GM18499 (cell line): ENCODE data around the gene FBXO21.
"Not testable (repeated sequence)": the region's sequence is repeated elsewhere in the genome, so short reads cannot be mapped to it uniquely, and the experiment has no call there.

Source experiments
- ATAC-seq: cut with Tn5 transposase; IDR thresholded peaks from one replicate; pipeline ENCODE4 v1.9.1; 2021; ENCODE audit warnings: moderate number of reproducible peaks; ENCODE audit not compliant: insufficient read depth, unreplicated experiment

FBXO21 gene

DNA sequence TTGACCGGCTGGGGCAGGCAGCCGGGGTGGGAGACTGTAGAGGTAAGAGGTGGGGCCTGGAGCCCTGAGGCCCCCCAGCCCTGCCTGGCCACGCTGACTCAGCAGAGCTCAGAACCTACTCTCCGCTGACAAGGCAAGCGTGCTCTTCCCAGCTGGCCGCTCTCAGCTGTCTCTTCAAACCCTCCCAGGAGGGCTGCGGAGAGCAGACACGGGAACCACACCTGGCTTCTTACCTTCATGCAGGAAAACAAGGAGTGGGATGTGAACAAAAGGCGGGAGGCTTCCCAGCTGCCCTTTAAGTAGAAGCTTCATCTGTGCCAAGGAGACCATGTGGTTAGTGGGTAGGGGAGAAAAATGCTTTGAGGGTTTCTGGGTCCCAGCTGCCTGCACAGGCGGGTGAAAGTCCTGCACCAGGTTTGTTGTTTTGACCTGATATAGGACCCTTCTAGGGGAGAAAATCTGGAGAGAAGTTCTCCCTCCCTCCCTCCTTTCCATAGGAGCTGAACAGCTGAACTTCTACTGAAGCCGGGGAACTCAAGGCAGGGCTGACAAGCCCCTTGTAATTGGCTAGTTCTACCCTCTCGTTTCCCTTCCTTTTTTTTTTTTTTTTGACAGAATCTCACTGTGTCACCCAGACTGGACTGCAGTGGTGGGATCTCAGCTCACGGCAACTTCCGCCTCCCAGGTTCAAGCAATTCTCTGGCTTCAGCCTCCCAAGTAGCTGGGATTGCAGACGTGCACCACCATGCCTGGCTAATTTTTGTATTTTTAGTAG, 78.3 kb downstream of the FBXO21 start:
- ATAC-seq: no peak

DNA sequence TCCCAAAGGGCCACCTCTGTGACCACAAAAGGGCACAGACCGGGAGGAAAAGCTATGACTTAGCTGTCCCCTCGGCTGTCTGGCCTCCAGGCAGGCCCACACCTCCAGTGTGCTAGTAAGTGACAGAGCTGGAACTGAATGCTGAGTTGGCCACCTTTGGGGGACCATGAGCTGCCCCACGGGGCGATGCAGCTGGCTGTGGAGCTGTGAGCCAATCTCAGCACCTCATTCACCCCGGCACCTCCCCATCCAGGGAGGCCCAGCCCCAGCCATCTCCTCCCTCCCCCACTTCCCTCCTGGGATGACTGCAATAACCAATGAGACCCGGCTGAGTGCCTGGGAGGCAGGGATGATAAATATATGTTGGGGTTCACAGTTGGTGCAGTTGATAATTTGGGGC, 78.9 kb downstream of the FBXO21 start:
- no peak for ATAC-seq

DNA sequence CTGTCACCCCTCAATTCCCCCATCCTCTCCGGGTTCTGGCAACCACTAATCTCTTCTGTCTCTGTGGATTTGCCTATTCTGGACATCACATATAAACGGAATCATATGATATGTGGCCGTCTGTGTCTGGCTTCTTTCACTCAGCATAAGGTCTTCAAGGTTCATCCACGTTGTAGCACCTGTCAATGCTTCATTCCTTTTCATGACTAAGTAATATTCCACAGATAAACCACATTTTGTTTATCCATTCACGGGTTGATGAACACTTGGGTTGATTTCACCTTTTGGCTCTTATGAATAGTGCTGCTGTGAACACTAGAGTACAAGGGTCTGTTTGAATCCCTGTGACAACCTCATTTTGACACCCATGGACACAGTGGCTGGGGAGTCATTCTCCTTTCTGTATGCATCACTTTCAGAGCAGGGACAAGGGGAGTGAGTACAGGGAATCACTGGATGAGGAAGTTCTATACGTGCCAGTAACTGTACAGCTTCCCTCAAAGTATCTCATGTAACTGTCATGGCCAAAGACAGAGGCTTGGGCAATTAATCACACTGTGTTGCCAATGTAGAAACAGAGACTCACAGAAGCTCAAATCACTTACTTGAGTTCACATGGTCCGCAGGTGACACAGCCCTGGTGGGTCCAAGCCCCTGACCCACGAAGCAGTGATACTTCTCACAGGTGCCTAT, 80.2 kb downstream of the FBXO21 start:
- no peak for ATAC-seq

DNA sequence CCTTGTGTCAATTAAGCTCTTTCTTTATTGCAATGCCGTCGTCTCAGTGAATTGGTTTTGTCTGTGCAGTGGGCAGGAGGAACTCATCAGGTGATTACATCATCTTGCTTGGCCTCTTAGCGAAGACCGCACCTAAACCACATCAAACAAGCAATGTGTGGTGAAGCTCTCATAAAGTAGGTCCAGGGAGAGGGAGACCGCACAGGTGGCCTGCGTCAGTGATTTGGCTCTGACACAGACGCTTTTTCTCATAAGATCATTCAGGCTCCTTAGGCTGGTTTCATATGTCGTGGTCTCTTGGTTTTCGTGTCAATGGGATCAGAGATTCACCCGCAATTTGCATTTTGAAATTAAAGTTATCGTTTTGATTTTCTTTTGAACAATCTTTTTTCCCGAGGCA, 84.4 kb downstream of the FBXO21 start:
- no peak for ATAC-seq

DNA sequence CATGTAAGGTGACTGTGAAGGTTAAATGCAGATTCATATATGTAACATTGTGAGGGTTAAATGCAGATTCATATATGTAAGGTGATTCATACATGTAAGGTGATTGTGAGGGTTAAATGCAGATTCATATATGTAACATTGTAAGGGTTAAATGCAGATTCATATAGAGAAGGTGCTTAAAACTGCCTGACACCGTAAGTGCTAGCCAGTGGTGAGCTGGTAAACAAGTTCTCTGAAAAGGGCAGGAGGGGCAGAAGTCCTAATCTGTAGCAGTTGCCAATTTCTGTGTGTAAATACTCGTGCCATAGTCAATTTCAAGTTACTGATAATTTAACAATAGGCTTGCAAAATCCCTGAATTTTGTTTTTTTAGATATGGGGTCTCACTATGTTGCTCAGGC, 86.3 kb downstream of the FBXO21 start:
- not testable (repeated sequence) for ATAC-seq

DNA sequence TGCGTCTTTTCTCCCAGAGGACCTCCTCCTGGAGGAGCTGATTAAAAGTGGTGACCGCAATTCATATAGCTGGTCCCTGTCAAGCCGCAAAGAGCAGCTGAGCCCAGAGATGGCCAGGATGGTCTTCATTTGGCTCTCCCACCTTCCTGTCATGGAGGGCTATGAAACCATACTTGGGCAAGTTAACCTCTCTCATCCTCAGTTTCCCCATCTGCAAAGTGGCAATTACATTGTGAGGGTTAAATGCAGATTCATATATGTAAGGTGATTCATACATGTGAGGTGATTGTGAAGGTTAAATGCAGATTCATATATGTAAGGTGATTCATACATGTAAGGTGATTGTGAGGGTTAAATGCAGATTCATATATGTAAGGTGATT, 87.5 kb downstream of the FBXO21 start:
- ATAC-seq: no peak

DNA sequence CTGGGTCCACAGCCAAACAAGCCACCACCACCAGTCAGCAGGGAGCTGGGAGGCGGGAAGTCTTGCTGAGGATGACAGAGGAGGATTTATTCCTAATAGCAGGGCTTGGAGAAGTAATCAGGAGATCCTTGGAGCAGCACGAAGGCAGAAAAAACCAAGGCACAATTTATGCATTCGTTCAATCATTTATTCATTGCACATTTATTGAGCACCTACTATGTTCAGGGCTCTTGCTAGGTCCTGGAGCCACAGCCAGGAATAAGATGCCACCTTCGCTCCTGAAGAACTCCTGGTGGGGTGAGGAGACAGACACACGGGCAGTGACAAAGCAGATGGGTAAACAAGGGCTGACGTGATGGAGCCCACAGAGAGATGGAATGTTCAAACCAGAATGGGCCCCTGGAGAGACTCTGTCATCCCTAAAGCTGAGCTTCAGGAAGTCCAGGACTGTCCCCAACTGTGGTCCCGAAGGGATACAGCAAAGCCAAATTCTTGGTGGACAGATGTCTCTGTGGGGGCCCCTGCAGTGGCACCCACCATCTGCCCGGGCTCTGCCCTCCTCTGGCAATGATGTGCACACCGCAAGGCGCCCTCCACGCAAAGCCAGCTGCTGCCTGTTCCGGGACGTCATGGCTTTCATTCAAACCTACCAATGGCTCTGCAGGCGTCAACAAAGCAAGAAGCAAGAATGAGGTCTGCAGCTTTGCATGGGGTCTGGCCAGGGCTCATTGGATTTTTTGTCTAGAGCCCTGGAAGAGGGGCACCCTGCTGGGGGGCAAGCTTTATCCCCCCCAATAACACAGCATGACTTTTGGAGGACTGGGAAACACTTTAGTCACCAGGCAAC, 88.1 kb downstream of the FBXO21 start:
- no peak for ATAC-seq

DNA sequence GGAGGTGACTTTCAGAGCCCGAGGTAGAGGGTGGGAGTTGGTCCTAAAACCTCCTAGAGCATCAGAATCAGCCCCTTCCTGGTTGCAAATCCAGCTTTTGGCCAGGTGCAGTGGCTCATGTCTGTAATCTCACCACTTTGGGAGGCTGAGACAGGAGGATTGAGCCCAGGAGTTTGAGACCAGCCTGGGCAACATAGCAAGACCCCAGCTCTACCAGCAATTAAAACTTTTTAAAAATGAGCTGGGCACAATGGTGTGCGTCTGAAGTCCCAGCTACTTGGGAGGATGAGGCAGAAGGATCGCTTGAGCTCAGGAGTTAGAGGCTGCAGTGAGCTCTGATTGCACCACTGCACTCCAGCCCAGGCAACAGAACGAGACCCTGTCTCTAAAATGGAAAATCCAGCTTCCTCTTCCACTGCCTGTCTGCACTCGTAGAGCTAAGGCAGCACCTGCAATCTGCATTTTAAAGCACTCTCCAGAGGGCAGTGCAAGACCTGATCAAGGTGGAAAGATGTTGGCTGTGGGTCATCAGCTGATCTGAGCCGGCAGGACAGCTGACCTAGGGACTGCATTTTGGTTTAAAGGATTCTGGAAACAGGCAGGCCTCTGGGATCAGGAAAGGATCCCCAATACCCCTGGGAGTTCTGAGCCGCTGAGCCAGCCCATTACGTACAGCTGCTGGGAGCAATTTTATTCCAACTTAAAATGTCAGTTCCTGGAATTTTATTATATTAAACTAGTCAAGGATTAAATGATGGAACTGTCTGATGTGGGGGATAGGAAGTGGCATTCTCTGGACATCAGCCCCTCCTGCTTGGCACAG, 89.2 kb downstream of the FBXO21 start:
- no peak for ATAC-seq

DNA sequence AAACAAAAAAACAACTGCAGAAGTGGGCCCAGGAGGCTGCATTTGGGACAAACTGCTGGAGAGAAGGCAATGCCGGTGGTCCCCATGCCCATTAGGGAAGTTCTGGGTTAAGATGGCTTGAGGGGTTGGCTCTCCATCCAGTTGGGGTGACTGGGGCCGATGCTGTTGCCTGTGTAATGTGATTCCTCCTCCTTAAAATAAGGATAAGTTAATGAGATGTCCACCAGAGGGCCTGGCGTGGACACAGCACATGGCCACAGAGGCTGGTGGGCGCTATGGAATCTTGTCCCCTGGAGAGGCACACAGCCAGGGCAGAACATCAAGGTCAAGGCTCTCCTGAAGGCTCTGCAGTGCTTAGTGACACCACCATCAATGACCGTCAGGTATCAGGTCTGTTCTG, 90.0 kb downstream of the FBXO21 start:
- ATAC-seq: no peak

DNA sequence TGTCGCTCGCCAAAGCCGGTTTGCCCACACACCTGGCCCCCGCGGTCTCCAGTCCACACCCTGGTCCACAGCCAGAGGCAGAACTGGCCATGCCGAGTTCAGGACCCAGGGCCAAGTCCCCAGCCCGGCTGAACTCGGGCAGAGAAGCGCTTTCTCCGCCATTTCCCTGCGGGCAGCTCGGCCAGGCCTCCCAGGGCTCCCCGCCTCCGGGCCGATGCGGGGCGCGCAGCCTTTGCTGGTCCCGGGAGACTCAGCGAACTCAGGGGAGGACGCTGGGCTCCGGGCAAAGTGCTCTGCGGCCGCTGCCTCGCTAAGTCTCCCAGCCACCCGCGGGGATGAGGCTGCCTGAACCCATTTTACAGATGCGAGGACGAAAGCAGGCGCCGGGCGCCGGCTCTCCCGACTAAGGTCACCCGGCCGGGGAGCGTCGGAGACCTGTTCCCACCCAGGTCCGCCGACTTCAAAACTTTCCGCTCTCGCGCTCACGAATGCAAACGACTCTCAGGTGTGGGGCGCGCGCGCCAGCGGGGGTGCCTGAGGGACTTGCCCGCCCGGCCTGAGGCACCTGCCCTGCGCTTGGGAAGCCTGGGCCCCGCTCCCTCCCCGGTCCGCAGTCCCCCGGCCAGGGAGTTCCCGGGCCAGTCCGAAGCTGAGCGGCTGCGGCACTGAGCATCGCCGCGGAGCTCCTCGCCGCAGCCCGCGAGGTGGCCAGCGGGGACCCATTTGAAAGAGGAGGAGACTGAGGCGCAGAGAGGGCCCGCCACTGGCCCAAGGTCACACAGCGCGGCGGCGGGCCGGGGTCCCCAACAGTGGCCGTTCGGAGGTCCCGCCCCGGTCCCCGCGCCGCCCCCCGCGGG, 91.7 kb downstream of the FBXO21 start:
- ATAC-seq: no peak

DNA sequence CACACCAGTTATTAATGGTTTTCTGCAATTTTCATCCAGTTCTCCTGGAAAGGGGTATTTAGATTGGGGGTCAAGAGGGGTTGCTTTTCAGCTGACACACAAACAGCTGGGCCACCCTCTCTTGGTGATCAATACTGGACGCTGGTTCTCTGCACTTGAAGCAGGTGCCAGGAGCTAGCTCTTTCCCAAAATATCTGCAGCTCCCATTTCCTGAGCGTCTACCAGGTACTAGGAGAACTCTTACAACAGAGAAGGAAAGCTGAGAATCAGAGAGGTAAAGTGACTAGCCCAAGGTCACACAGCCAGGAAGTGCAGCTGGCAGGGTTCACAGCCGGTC, 92.3 kb downstream of the FBXO21 start:
- no peak for ATAC-seq

DNA sequence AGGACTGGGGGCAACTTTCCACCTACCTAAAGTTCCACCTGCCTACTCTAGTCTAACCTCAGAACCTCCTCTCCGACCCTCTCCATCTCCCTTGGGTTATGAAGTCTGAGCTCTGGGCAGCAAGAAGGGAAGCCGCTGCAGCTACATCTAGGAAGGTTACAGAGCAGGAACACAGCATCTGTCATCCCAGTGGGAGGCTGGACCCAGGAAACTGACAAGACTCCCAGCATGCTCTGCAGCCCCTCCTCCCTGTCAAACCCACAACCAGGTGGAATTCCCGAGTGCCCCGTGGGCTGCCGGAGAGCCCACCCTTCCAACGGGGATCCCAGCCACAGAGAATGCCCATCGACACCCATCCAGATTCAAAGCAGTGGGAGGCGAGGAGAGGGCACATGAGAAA, 93.1 kb downstream of the FBXO21 start:
- no peak for ATAC-seq

DNA sequence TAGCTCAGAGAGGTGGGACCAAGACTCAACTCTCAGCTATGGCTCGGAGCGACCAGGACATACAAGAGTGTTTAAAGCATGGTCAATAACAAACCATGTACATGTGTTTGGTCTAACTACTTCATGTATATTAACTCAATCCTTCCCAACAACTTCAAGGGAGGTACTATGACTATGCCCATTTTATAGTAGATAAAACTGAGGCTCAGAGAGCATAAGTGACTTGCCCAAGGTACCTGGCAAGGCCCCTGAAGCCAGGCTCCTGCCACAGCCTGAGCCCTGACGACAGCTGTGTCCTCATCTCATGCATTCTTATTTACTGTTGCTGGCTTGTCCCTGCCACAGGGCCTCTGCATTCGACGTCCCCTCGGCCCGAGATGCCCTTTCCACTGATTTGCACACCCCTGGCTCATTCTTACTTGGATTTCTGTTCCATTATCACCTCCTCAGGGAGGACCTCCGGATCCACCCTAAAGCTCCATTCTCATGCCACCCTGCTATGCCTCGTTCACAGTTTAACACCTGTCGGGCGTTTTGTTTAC, 93.7 kb downstream of the FBXO21 start:
- ATAC-seq: no peak

DNA sequence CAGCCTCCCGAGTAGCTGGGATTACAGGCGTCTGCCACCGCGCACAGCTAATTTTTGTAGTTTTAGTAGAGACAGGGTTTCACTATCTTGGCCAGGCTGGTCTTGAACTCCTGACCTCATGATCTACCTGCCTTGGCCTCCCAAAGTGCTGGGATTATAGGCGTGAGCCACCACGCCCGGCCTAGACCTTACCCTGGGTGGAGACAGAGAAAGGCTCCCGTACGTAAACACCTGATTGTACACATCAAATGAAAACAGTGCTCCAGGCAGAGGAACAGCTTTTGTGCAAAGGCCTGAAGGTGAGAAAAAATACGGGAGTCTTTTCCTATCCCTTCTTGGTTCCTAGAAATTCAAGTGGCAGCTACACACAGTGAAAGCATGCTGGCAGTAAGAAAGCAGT, 95.1 kb downstream of the FBXO21 start:
- ATAC-seq: not testable (repeated sequence)

DNA sequence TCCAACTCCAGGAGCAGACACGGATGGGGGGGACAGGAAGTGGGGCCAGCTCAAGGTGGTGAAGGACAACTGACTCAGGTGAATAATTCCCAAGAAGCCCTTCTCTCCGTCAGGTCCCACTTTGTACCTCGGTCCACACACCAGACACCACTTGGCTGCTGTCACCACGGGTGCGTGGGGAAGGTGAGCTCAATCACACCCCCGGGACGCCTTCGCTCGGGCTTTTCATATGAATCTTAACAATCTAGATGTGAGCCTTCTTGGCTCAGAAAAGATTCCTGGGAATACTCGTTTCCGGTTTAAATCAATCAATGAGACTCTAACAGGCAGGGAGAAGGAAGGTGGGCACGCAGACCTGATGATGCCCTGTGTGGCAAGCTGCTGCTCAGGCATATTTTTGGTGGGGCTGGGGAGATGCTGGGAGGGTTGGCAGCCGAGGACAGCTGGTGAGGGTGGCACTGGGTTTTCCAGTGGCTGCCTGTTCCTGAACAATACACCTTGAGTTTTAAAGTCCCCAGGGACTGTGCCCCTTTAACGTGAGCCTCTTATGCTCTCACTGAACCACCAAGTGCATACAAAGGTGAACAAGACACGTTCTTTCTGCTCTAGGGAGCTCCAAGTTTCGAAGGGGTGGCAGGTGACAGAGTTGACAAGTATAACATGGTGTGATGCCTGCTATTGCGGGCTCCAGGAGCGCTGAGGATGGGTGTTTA, 96.2 kb downstream of the FBXO21 start:
- no peak for ATAC-seq

DNA sequence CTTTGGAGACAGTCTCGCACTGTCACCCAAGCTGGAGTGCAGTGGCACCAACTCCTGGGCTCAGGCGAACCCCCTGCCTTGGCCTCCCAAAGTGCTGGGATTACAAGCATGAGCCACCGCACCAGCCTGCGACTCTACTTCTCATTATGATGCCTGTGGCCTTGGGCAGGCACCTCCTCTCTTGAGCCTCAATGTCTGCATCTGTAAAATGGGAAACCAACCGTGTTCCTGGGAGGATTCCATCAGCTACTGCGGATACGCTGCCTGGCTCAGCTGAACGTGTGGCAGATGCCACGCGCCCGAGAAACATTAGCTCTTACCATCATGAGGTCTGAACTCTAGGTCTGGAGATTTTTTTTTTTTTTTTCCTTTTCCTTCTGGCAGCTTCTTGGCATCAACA, 96.8 kb downstream of the FBXO21 start:
- ATAC-seq: no peak

DNA sequence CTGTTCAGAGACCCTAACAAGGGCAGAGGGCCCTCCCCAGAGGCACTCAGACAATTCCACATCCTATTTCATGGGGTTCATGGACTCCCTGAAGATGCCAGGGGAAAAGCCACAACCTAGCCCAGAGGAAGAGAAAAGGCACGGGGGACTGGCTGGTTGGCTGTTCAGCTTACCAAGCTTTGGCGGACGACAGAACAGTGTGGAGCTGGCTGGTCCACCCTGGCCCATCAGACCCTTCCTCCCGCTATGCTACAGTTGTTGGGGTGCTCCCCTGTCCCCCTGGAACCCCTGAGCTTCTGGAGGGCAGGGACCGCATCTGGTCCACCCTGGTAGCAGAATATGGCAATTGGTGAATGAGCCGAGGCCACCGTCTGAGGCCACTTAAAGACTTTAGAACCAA, 97.4 kb downstream of the FBXO21 start:
- ATAC-seq: no peak

DNA sequence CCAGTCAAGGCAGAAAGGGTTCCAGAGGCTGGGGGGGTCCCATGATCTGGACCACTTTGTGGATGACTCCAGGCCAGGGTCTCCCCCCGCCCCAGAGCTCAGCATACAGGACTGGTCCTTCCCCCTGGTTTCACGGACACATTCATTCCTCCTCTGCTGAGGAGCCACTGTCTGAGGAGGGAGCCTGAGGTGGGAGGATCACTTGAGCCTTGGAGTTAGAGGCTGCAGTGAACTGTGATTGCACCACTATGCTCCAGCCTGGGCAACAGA, 97.8 kb downstream of the FBXO21 start:
- ATAC-seq: no peak
